ENCODE measurements around the gene NR6A1.
"Not testable (repeated sequence)": the region's sequence is repeated elsewhere in the genome, so short reads cannot be mapped to it uniquely, and the experiment has no call there.

The NR6A1 gene

DNA sequence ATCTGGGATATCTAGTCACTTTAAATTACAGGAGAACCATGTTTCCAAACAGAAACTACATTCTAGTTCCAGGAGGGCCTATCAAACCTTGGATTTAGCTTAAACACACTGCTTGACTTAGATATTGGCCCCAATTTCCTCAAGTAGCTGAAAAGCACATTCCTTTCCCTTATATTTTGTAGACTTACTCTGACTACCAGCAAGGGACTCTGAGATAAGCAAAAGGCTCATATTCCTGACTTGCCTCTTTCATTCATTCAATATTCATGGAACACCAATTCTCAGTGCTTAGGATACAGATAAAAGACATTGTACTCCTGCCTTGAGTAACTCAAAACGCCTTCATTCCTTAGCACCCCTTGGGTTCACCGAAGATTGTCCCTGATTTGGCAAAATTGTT lies 11.8 kb downstream of the NR6A1 start:
- no peak for DNase-seq

DNA sequence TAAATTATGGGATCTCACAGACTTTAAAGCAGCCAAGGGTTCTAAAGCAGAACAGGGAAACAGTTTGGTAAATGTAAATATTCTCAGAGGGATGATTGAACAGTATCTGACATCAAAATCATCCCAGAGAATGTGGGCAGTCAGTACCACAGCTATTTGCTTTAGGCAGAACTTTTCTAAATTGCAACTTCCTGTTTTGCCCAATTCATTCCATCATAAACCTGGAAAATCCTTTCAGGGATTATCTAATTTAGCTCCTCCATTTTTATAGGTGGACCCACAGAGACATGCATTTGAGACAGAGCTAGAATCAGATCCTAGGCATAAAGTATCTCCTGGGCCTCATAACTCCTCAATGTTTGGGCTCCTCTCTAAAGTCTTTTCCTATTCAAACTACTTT lies 12.4 kb downstream of the NR6A1 start:
- peak in 1 of 4 experiments; percentile 29 for DNase-seq

DNA sequence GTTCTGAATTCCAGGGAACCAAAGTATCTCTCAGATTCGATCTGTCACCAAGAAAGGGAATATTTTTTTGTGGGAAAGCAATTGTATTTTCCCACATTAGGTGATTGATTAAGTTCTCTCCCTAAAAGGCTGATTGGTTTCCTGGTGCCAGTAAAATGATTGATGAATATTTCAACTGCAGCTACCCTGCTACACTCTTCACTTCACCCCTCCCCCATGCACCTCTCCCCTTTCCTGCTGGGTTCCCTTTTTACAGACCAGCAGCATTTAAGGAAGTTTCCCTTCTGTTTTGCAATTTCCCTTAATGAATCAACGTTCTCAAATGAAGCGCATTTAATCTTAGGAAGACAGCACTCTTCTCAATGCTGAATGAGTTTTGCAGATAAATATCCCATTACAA lies 13.1 kb downstream of the NR6A1 start:
- peak; percentile 61 to 89 (median 83) for DNase-seq

DNA sequence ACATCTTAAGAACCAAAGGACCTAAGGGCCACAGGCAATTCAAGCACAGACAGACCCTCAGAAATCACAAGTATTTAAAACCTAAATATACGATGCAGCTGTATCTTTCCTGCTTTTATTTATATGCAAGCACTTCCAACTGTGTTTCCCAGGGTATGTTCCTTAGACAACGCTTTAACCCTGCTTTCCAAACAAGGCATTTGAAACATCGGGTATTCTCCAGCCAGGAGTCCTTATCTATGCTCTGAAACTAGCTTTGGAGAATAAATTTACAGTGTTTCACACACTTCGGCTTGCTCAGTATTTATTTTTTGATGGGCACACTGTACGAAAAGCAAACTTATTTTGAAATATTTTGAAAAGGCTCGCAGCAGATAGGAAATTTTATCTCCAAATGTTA lies 13.5 kb downstream of the NR6A1 start:
- no peak for DNase-seq

DNA sequence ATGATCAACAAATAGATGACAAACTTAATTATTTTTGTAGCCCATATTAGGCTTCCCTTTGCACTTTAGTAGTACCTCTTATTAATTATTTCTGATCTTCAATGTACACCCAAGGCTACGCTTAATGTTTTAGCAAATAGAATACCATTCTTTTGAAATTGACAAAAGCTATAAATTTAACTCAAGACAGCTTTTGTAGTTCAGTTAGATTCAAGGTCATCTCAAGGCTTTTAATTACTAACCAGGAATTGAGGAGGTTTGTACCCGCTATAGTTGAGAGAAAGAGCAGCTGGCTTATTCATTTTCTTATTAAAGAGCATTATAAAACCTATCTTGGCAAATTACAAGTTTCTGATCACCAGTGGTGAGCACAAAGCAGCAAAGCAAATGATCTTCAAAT lies 15.1 kb downstream of the NR6A1 start:
- no peak for DNase-seq

DNA sequence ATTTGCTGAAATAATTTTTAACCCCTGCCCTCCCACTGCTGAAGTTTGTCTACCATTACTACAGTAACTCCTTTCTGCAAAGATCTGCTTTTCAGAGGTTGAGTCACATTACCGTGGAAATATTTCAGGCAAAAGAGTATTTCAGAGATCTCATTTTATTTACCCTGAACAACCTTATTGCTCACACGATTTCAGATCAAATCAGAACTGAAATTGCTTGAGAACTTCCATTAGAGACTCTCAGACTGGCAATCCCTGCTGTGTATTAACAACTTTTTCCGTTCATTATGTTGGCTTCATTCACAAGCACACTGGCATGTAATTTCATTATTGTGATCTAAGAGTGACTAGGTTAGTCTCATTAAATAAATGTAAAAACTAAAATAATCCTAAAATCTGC lies 16.1 kb downstream of the NR6A1 start:
- DNase-seq = no peak

DNA sequence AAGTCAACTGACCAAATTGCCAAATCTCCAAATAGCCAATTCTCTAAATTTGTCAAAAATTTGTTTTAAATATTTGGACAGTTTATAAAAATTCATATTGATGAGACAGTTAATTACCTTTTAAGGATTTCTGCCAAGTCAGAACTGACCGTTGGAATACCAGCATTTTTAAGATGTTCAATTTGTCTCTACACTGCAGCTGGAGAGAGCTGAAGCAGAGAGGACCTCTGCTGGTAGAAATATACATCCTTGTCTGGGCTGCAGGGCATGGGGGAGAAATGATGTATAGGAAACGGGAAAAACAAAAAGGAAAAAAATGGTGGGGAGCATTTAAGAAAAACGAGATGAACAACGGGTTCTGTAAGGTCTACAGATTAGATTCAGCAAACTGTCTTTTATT lies 16.8 kb downstream of the NR6A1 start:
- no peak for DNase-seq

DNA sequence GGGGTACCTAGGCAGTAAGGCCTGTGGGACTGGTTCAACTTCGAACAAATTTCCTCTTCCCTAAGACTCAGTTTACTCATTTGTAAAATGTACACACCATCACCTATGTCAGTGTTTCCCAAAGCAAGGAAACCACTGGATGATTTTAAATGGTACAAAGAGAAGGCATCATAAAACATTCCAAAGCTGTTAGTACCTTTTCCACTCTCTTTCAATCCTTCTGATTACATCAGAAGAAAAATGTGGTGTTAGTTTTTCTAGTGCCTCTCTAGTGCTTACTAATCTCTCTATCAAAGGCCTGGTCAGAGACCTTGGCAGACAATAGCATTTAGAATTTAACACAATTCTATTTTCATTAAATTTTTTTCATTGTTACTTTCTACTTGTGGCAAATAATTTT lies 18.1 kb downstream of the NR6A1 start:
- no peak for DNase-seq

DNA sequence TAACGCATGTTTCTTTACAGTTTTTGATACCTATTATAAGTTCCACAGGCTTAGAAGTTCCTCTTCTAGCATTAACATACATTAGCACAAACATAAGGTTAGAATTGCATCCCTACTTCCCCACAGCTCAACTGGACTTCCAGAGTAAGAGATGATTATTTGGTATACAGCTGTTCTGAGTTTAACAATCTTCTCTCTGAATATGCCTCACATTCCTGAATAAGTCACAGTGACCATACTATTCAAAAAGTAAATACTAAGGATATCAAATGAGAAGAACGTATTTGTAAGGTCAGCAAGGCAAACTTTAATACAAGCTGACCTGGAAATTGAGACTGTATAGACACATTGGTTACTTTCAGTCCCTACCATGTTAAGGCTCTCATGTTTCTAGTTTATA lies 21.3 kb downstream of the NR6A1 start:
- DNase-seq = no peak

DNA sequence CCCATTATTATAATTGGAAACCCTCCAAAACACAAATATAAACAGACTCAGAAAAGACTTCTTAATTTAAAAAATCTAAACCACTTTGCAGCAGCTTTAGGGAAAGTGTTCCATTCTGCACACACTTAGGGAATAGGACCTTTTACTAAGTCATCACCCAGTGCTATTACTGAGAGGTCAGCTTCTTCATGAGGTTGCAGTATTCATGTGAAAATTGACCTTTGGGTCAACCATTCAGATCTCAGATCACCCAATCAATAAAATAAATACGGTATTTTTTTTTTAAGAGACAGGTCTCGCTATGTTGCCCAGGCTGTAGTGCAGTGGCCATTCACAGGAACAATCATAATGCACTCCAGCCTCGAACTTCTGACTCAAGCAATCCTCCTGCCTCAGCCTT lies 21.8 kb downstream of the NR6A1 start:
- DNase-seq = no peak

DNA sequence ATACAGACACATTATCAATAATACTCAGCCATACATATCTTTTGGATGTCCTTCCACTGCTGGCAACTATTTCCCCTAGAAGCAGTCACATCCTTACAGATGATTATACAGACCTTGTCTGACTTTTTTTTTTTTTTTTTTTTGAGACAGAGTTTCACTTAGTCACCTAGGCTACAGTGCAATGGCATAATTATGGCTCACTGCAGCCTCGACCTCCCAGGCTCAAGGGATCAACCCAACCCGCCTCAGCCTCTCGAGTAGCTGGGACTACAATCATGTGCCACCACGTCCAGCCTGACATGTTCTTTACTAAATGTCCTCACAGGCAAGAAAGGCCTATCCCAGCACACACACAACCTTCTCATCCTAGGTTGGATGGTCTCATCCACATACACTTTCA lies 24.0 kb downstream of the NR6A1 start:
- DNase-seq = no peak

DNA sequence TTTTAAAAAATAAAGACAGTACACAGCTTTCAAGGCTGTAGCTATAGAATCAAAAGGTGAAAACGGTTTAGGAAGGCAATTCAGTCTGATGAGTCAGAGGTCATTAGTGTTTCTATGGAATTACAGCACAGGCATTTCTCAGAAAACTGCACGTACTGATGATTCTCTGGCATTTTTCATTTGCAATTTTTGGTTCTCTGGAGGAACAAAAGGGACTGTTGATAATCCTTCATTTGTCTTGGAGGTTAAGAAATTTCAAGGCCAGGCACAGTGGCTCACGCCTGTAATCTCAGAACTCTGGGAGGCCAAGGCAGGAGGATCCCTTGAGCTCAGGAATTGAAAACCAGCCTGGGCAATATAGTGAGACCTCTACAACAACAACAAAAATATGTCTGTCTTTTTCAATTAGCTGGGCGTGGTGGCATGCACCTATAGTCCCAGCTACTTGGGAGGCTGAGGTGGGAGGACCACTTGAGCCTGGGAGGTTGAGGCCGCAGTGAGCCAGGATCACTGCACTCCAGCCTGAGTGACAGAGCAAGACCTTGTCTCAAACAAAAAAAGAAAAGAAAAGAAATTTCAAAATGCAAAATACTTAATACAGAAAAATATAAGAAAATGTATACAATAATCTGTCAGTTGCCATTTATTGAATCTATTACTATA lies 27.3 kb downstream of the NR6A1 start:
- no peak for DNase-seq

DNA sequence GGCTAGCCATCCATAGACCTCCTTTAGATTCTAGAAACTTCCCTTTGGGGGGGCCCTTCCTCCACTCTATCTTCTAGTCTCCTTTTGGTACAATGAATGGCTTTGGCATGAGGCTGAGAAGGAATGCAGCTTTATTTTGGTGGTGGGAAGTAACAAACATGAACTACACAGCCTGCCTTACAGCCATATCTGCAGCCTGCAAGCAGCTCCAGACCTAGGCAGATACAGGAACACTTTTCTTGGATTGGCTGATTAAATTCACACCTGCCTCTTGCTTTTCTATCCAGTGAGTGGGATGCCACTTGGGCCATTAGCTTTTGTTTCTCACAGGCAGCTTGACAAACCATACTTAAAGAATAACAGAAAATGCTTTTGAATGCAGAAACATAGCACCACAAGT lies 28.2 kb downstream of the NR6A1 start:
- DNase-seq = no peak

DNA sequence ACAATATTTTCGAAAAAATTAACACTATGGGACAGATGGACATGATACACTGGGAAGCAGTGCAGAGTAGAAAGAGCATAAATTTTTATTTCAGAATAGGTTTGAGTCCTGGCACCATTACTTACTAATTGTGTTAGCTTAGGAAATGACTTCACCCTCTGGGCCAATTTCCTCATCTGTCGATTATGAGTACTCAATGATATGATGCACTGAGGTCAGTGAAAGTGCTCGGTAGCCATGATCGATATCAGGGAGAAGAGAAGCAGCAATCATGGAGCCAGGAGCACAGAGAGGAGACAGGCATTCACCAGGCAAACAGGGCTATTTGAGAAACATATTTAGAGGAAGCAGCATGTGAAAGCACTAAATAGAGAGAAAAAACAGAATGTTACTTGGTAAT lies 29.4 kb downstream of the NR6A1 start:
- peak in 2 of 4 experiments; percentile 5 to 26 for DNase-seq

DNA sequence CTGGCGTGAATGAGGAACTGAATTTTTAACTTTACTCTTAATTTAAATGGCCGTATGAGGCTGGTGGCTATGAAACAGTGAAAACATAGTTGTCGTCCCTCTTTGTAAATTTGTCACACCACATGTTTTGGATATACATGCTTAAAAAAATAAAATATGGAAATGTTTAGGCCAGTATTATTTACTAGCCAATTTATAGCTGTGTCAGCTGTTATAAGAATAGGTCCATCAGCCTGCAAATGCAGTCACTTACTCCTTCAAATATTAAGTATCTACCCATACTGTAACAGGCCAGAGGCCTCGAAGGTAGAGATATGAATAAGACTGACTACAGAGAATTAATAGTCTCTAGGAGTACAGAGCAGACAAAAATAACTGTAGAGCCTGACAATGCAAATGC lies 30.0 kb downstream of the NR6A1 start:
- no peak for DNase-seq

DNA sequence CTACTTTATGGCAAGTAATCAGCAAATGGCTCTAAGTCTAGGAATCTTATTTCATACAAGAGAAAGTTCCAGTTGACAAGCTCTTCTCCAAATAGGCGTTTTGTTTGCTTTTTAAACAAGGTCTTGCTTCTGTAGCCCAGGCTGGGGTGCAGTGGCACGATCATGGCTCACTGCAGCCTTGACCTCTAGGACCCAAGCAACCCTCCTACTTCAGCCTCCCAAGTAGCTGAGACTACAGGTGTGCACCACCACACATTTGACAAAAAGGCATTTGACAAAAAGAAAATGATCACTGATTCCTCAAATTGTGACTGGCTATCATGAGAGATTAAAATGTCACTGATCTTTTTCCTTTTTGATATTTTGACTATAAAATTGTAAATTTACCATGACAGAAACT lies 31.8 kb downstream of the NR6A1 start:
- no peak for DNase-seq

DNA sequence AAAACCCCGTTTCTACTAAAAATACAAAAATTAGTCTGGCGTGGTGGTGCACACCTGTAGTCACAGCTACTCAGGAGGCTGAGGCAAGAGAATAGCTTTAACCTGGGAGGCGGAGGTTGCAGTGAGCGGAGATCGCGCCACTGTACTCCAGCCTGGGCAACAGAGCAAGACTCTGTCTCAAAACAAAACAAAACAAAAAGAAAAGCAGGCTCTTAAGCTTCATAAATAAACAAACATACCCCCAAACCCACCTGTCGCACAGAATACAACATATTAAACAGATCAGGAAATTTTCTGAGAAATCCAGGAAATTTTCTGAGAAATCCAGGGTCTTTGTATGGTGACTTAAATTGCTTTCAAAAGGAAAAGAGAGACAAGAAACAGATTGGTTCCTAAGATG lies 33.0 kb downstream of the NR6A1 start:
- not testable (repeated sequence) for DNase-seq

DNA sequence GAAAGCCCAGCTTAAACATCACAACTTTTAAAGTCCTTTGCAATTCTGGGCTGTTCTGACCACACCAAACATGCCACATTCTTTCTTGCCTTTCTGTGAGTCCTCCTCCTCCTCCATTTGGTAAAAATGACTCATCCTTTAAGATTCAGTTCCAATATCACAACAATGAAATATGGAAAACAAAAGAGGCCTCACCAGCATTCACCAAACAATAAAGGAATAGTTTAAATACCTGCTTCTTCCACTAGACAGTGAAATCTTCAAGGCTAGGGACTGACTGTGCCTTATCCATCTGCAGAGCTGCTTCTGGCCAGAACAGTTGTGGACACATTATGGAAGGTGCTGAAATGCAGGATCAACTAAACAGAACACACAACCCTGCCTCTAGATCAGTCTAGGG lies 36.0 kb downstream of the NR6A1 start:
- DNase-seq = no peak

DNA sequence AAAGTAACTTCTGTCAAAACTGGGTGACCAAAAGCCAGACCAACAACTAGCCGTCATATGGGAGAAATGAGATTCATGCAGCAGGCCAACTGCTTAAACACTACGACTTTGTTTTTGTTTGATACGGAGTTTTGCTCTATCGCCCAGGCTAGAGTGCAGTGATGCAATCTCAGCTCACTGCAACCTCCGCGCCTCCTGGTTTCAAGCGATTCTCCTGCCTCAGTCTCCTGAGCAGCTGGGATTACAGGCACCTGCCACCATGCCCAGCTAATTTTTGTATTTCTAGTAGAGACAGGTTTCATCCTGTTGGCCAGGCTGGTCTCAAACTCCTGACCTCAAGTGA lies 36.4 kb downstream of the NR6A1 start:
- not testable (repeated sequence) for DNase-seq

DNA sequence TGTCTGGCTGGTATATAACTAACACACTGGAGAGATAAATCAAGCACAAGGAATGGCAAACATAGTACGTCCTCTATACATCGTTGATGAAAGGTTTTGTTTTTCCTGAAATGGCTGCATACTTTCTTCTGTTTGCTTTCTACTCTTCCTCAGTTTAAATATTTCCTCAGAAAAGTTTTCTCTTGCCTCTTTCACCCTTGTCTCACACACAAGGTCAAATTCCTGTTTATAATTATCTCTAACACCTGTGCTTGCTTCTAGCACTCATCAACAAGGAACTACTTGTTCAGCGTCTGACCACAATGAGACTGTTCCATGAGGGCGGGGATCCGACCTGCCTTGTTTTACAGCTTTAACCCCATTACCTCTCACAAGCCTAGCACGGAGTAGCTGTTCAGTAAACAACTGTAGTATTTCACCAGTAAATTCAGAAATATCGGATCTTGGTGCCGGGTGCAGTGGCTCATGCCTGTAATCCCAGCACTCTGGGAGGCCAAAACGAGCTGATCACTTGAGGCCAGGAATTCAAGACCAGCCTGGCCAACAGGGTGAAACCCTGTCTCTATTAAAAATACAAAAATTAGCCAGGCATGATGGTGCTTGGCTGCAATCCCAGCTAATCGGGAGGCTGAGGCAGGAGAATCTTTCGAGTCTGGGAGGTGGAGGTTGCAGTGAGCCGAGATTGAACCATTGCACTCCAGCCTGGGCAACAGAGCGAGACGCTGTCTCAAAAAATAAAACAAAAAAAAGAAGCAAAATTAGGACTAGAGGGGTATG lies 37.0 kb downstream of the NR6A1 start:
- no peak for DNase-seq

DNA sequence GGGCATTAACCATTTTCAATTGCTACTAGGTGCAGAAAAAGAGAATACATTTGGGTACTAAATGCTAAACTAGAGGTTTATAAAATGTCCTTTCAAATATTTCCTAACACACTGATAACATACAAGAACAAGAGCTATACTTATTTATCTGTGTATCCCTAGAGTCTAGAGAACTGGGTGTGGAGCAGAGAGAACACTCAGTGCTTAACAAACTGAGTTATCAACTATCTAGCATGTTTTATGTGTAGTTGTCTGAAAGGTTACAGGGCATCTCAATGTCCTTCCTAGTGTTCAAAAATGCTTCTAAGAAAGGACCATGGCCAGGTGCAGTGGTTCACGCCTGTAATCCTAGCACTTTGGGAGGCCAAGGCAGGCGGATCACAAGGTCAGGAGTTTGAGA lies 40.3 kb downstream of the NR6A1 start:
- DNase-seq = no peak

DNA sequence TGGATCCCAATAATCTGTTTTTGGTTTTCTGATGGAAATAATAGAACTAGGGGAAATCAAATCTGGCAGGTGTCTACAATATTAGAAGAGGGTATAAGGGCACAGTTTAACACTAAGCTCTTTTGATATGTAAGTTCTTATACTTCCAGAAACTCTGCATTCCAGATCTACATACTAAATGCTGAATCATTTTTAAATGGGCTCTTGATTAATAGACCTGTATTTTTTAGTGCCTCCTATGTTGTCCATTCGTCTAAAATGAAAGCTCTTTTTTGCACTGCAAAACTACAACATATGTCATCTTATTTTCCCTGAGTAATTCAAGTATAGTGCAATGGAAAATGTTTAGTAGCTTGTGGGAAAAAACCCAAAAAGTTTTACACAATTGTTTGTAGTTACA lies 44.2 kb downstream of the NR6A1 start:
- DNase-seq = no peak

DNA sequence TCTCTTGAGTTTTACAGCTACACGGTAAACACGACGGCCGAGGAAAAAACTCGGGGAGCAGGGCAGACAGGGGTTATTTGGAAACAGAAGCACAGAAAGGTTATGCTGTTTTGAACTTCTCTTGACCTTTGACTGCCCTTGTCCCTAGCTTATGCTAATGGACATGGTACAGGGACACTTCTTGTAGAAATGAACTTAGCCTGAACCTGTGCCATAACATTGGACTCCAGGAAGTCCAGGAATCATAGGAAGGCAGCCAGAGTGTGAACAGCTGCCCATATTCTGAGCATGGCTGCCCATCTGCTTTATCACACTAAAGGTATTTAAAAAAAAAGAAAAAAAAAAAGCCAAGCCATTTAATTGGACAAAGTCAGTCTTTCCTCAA lies 46.1 kb downstream of the NR6A1 start:
- no peak for DNase-seq

DNA sequence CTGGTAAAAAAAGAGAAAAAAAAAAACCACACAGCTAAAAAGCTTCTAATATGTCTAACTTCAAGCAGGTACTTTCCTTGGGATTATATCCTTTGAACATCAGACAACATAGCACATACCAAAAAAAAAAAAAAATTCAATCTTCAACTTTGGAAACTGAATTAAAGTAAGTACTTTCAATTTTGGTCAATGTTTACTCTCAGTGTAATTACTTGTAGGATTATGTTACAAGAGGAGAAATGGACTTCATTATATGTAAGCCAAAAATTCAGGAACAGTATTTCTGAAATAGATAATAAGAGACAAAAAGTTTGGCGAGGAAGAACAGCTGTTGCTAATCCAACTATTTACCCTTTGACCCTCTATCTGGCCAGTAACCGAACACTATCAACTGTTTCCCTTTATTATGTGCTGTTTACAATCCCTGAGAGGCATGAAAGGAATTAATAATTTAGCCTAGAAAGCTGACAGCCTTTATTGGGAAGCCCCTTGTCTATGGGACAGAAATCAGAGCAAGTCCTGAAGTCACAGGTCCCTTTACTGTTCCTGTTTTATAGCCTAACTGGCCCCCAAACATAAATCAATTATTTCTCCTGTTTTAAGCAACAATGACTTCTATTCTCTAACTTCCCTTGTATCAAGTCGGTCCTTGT lies 46.6 kb downstream of the NR6A1 start:
- no peak for DNase-seq

Measured in suppressor macrophage (primary cell).